EL (cell line): ENCODE data around the gene CLPTM1L.

Experiments used
- DNase-seq: peaks from one replicate; pipeline ENCODE4 v3.0.0-alpha.2; 2016

The CLPTM1L gene

GRCh38 chr5:1344975-1345838, at the start of gene CLPTM1L:
TSS of gene CLPTM1L (minus strand) at chr5:1345099. CDS start at chr5:1344841, 258 bp downstream.
- DNase-seq: peak; percentile 83

GRCh38 chr5:1393571-1394501, 48.9 kb upstream of the CLPTM1L start:
- no peak for DNase-seq

- no peak for DNase-seq
Observed at GRCh38 chr5:1392801-1393565, 48.1 kb upstream of the CLPTM1L start.

GRCh38 chr5:1392261-1392660, 47.4 kb upstream of the CLPTM1L start:
- DNase-seq: no peak

GRCh38 chr5:1391691-1392090, 46.8 kb upstream of the CLPTM1L start:
- no peak for DNase-seq

GRCh38 chr5:1390861-1391600, 46.1 kb upstream of the CLPTM1L start:
- no peak for DNase-seq

- no peak for DNase-seq
Observed at GRCh38 chr5:1390333-1390732, 45.4 kb upstream of the CLPTM1L start.

- DNase-seq: no peak
Observed at GRCh38 chr5:1388383-1388967, 43.6 kb upstream of the CLPTM1L start.

- no peak for DNase-seq
Observed at GRCh38 chr5:1387876-1388275, 43.0 kb upstream of the CLPTM1L start.

- no peak for DNase-seq
Observed at GRCh38 chr5:1387059-1387755, 42.3 kb upstream of the CLPTM1L start.

GRCh38 chr5:1386274-1386717, 41.4 kb upstream of the CLPTM1L start:
- peak; percentile 17 for DNase-seq

GRCh38 chr5:1385395-1386273, 40.7 kb upstream of the CLPTM1L start:
- DNase-seq: peak; percentile 60

- no peak for DNase-seq
Observed at GRCh38 chr5:1384521-1384920, 39.6 kb upstream of the CLPTM1L start.

- DNase-seq: no peak
Observed at GRCh38 chr5:1383886-1384401, 39.0 kb upstream of the CLPTM1L start.

- no peak for DNase-seq
Observed at GRCh38 chr5:1383344-1383743, 38.4 kb upstream of the CLPTM1L start.

GRCh38 chr5:1382248-1382700, 37.4 kb upstream of the CLPTM1L start:
- DNase-seq: no peak

GRCh38 chr5:1381370-1382247, 36.7 kb upstream of the CLPTM1L start:
- DNase-seq: no peak

- DNase-seq: no peak
Observed at GRCh38 chr5:1380910-1381309, 36.0 kb upstream of the CLPTM1L start.
